GM23248 (cell line): Measurements from ENCODE around the gene ATP5F1D.
"Not testable (repeated sequence)": the region's sequence is repeated elsewhere in the genome, so short reads cannot be mapped to it uniquely, and the experiment has no call there.

Experiments
- EZH2 ChIP-seq: fragments of 200-600 bp; sonication (generic); IDR thresholded peaks from 2 replicates; pipeline ENCODE4 v1.6.1; 2018; ENCODE audit warnings: antibody characterized with exemption, mild to moderate bottlenecking; ENCODE audit not compliant: insufficient read depth, poor library complexity, severe bottlenecking
- EZH2phosphoT487 ChIP-seq: fragments of 200-600 bp; sonication (generic); IDR thresholded peaks from 2 replicates; pipeline ENCODE4 v1.6.1; 2018; ENCODE audit warnings: antibody characterized with exemption, moderate library complexity, mild to moderate bottlenecking, low read depth; ENCODE audit not compliant: insufficient read depth

GRCh38 chr19:1246265-1247087, 4.9 kb downstream of the ATP5F1D start:
- not testable (repeated sequence) for TF ChIP-seq EZH2, EZH2phosphoT487
